HG03469 (cell line): Measurements from ENCODE around the gene SELENOV.

Experiments used
- ATAC-seq: cut with Tn5 transposase; IDR thresholded peaks from one replicate; pipeline ENCODE4 v1.9.1; 2021; ENCODE audit warnings: mild to moderate bottlenecking, moderate library complexity, moderate number of reproducible peaks; ENCODE audit not compliant: unreplicated experiment

The SELENOV gene

GRCh38 chr19:39492788-39493187 is 22.2 kb upstream of the SELENOV start:
- ATAC-seq = no peak

- no peak for ATAC-seq
Measured at GRCh38 chr19:39494661-39495060, 20.3 kb upstream of the SELENOV start.

- no peak for ATAC-seq
Measured at GRCh38 chr19:39496063-39496462, 18.9 kb upstream of the SELENOV start.

- no peak for ATAC-seq
Measured at GRCh38 chr19:39497701-39497995, 17.3 kb upstream of the SELENOV start.

- no peak for ATAC-seq
Measured at GRCh38 chr19:39497996-39498797, 16.7 kb upstream of the SELENOV start.

GRCh38 chr19:39498798-39499642 is 15.9 kb upstream of the SELENOV start, which contains the start of gene DLL3:
Gene DLL3, plus strand, starts transcription at chr19:39498947. Its CDS starts 28 bp downstream, at chr19:39498975.
- ATAC-seq = no peak

- ATAC-seq = no peak
Measured at GRCh38 chr19:39499932-39500331, 15.0 kb upstream of the SELENOV start.

- ATAC-seq = no peak
Measured at GRCh38 chr19:39500543-39500942, 14.4 kb upstream of the SELENOV start.

GRCh38 chr19:39501340-39501739 is 13.6 kb upstream of the SELENOV start:
- ATAC-seq = no peak

GRCh38 chr19:39502640-39503417 is 12.1 kb upstream of the SELENOV start:
- no peak for ATAC-seq

- ATAC-seq = no peak
Measured at GRCh38 chr19:39506598-39506943, 8.4 kb upstream of the SELENOV start.

GRCh38 chr19:39506944-39507714 is 7.8 kb upstream of the SELENOV start:
- no peak for ATAC-seq

- no peak for ATAC-seq
Measured at GRCh38 chr19:39507715-39508364, 7.1 kb upstream of the SELENOV start.

- ATAC-seq = no peak
Measured at GRCh38 chr19:39508629-39509028, 6.3 kb upstream of the SELENOV start.

- no peak for ATAC-seq
Measured at GRCh38 chr19:39509233-39509632, 5.7 kb upstream of the SELENOV start.

- no peak for ATAC-seq
Measured at GRCh38 chr19:39512988-39513387, 2.0 kb upstream of the SELENOV start.

- no peak for ATAC-seq
Measured at GRCh38 chr19:39515551-39516191, 732 bp downstream of the SELENOV start.

- no peak for ATAC-seq
Measured at GRCh38 chr19:39516270-39516669, 1.3 kb downstream of the SELENOV start.

GRCh38 chr19:39517432-39517831 is 2.5 kb downstream of the SELENOV start:
- ATAC-seq = no peak

- no peak for ATAC-seq
Measured at GRCh38 chr19:39518458-39518857, 3.5 kb downstream of the SELENOV start.
